Right ventricle myocardium superior (tissue), 1 donor: Measurements from ENCODE around the gene ATP11B. TPM values are rescaled to one million over a fixed set of nuclear protein-coding genes. Genes with fewer than 3 reads are reported as not detected.
A peak's percentile ranks its signal among the peaks of the same experiment; 100 is the strongest.
"Not testable (repeated sequence)": the region's sequence is repeated elsewhere in the genome, so short reads cannot be mapped to it uniquely, and the experiment has no call there.

Experiments used
- ATAC-seq: fragments of 200-7000 bp; cut with Tn5 transposase; one replicate; pipeline ENCODE4 v1.9.1; 2020; ENCODE audit warnings: mild to moderate bottlenecking; ENCODE audit not compliant: poor library complexity
- DNase-seq: peaks from one replicate; pipeline ENCODE4 v3.0.0-alpha.2; 2020
- intact Hi-C: fragments of 100-400 bp; cut with DNase I; formaldehyde crosslinking; loops from one replicate; pipeline ENCODE4 v1.11.2; 2022
- total RNA-seq: library from RNA; stranded (reverse); fragmentation: NEBNext Ultra II Directional; extraction: Animal tissue kit (Norgen Biotek cat#: 25700); gene quantifications from one replicate; pipeline ENCODE4 v1.2.1, GENCODE V29; 2021
- donor health status: DM: no; HTN: yes; CAD: no; lungs with severe emphysema.

The ATP11B gene
- total RNA-seq, 1 donor from 2014 or later = 31.5 TPM

GRCh38 chr3:182793663-182794454, 555 bp downstream of the ATP11B start:
- intact Hi-C loops = no loop called here
- peak; percentile 69 for ATAC-seq
- DNase-seq = peak; percentile 58

GRCh38 chr3:182794455-182795388, 1.4 kb downstream of the ATP11B start:
- intact Hi-C loops = no loop called here
- no peak for ATAC-seq
- no peak for DNase-seq

GRCh38 chr3:182795389-182795782, 2.1 kb downstream of the ATP11B start:
- intact Hi-C loops = no loop called here
- ATAC-seq (no peak), DNase-seq (no peak)

- DNase-seq (no peak), ATAC-seq (no peak)
- intact Hi-C loops = no loop called here
Measured at GRCh38 chr3:182796310-182796709, 3.0 kb downstream of the ATP11B start.

- DNase-seq = no peak
- intact Hi-C loops = no loop called here
- ATAC-seq = no peak
Measured at GRCh38 chr3:182797876-182798275, 4.6 kb downstream of the ATP11B start.

DNA sequence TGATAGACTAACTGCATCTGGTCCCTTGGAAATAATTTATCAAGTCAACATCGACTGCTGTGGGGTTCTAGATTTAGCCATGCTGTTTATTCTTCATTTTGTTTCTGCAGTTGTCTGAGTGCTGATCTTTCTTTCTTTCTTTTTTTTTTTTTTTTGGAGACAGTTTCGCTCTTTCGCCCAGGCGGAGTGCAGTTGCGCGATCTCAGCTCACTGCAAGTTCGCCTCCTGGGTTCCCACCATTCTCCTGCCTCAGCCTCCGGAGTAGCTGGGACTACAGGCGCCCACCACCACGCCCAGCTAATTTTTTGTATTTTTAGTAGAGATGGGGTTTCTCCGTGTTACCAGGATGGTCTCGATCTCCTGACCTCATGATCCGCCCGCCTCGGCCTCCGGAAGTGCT, 5.8 kb downstream of the ATP11B start:
- intact Hi-C loops, ATAC-seq, DNase-seq: not testable (repeated sequence)

- intact Hi-C loops = no loop called here
- ATAC-seq = no peak
- no peak for DNase-seq
Measured at GRCh38 chr3:182800508-182800907, 7.2 kb downstream of the ATP11B start.

- peak; percentile 47 for ATAC-seq
- DNase-seq = no peak
- intact Hi-C loops = no loop called here
Measured at GRCh38 chr3:182802413-182803390, 9.4 kb downstream of the ATP11B start.

DNA sequence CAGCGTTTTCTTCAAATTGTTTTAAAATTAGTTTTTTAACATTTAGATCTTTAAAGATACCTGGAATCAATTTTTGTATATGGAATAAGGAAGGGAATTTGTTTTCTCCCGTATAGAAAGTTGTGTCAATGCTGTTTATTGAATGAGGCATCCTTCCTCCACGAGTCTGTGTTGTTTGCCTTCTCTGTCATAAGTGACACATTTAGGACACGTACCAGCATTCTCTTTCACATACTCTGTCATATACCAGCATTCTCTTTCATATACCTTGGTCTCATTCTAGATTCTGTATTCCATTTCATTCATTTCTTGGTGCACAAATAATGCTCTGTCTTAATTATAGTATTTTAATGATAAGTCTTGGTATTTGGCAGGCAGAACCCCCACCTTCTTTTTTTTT, 10.3 kb downstream of the ATP11B start:
- ATAC-seq = no peak
- DNase-seq = no peak
- intact Hi-C loops = no loop called here

DNA sequence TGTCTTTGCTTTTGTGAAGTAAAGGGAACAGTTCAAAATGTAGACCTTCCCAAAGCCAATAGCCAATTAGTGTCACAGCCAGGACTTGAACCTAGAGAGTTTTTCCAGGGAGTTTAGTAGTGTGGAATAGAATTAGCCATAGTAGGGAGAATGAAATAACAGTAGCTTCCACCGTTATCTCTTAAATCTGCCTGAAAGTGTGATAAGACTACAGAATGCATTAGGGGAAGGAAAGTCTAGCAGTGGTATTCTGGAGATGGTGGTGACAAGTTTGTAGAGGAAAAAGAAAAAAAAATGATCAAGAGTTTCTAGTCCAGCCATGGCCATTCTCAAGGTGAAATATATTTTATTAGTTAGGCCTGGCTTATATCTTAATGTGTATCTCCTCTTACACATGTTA, 13.8 kb downstream of the ATP11B start:
- DNase-seq = no peak
- intact Hi-C loops = no loop called here
- ATAC-seq = no peak

DNA sequence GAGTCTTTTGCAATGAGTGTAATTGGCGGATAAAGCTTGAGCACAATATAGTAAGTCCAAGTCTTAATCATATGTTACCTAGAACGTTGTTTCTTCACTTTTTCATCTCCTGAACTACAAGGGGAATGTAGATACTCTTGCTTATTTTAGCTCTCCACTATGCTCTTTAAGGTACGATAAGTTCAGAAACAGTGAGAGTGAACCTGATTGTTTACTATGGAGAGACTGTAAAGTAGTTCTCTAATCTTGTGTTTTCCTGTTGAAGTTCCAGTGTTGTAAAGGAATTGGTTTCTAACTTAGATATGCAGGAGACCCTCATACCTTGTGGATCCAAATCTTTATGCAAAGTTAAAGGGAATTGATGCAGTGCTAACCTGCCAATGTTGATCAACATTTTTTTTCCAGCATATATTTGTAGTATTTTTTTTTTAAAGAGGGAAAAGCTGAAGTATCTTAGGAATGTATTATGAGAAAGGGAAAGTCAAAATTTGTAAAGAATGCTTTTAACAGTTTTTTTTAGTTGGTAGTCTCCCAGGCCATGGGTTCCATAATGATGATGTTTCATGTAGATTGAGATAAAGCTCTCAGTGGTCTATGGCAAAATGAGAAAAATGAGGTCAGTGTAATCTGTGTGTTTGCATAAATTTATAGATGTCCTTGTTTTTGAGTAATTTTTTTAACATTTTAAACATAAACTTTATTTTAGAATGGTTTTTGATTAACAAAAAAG, 14.9 kb downstream of the ATP11B start:
- ATAC-seq (no peak), DNase-seq (no peak)
- intact Hi-C loops = no loop called here

DNA sequence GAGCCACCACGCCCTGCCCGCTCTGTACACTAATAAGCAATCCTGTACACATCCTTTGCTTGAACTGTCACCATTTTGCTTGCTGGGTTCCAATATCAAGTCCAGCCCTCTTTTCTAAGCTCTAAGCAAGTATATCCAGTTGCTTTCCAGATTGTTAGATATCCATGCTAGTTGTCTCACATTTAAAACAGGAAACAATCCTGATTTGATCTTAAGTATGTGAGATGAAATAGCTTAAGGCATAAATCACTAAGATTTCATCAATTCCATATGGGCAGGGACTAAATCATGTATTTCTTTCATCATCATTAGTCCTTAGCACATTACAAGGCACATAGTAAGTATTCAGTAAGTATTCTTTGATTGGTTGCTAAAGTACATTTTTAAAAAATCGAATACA, 16.2 kb downstream of the ATP11B start:
- ATAC-seq (no peak), DNase-seq (no peak)
- intact Hi-C loops = no loop called here

DNA sequence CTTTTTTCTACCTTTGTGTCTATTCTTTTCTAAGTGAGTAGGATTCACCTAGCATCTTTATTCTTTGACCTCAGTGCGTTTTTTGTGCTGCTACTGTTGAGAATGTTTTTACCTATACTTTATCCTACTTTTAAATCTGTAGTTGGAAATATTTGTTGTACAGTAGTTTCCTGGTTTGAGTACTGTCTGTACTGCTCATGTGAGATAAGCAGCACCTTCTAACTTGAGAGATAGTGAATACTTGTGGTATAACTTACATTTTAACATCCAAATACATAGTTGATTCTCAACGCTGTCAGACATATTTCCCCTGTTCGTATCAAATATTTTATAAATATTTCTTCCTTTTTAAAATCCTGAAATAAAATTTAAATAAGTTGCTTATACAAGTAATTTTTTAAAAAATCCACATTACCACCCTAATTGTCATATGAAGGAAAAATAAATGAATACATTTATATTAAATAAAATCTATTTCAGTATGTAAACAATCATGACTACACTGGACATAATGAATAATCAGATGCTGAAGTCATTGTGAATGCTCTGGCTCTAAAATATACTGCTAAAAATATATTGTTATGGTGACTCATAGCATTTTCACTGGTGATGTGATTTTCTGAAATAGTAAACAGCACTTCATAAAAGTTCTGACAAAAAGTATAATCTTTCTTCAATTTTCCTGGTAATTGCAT, 17.4 kb downstream of the ATP11B start:
- DNase-seq (no peak), ATAC-seq (no peak)
- intact Hi-C loops = no loop called here

DNA sequence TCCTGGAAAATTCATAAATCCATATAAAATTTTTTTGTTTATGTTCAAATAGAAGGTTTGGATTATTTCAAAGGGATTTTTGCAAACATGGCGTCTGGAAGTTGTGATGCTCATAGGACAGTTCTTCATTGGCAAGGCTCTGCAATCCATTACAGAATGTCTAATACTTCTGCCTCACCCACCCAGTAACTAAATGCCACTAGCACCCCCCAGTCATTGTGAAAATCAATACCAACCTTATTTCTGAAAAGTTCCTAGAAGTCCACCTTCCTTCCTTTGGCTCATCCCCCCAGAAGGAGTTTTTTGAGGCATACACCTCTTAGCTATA, 17.9 kb downstream of the ATP11B start:
- ATAC-seq = no peak
- intact Hi-C loops = no loop called here

GRCh38 chr3:182812123-182812522, 18.8 kb downstream of the ATP11B start:
- DNase-seq = no peak
- ATAC-seq = no peak
- intact Hi-C loops = no loop called here

More for the DNA sequence above, 17.9 kb downstream of the ATP11B start:
- no peak for DNase-seq

GRCh38 chr3:182814419-182815062, 21.2 kb downstream of the ATP11B start:
- intact Hi-C loops = no loop called here

GRCh38 chr3:182816181-182816580, 22.9 kb downstream of the ATP11B start:
- no peak for DNase-seq
- no peak for ATAC-seq
- intact Hi-C loops = no loop called here

More at GRCh38 chr3:182814419-182815062, 21.2 kb downstream of the ATP11B start:
- ATAC-seq (no peak), DNase-seq (no peak)
